ENCODE data around the gene C1D. TPM values are rescaled to one million over a fixed set of nuclear protein-coding genes. Genes with fewer than 3 reads are reported as not detected.

Gene C1D
- total and polyA plus RNA-seq, 2 of the 4 experiments (the other 2 are of a cell fraction) = 2.7 to 14.3 TPM

DNA sequence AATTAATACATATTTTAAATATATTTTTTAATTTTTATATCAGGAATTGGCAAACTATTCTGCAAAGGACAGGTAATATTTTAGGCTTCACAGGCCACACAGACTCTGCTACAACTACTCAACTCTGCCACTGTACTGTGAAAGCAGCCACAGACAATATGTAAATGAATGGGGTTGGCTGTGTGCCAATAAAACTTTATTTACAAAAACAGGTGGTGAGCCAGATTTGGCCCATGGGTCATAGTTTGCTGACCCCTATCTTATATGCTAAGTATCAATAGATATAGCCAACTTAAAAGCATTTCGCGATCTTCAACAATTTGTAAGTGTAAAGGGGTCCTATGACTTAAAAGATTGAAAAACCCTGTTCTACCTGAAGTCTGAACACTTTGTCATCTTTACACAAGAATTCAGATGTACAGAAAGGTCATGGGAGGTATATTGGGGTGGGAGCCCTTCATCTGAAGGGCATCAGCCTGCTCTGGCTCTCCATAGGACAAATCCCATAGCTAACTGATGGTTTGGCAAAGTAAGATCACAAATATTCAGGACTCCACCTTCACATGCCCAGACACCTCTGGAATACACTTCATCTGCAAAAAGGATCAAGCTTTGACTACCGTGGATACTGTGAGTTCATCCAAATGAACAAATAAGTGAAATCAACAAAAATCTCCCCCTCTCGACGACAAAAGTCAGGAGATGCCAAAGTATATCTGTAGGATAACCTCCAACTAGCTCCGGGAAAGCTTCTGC lies 65.9 kb downstream of the C1D start (continued):
- no peak for TF ChIP-seq MXI1 (IDR thresholded peaks at IDR 0.05; ENCODE audit: borderline replicate concordance, low read depth, low read length)
- TF ChIP-seq CEBPB (IDR thresholded peaks at IDR 0.05; ENCODE audit: low read depth, low read length) = no peak

DNA sequence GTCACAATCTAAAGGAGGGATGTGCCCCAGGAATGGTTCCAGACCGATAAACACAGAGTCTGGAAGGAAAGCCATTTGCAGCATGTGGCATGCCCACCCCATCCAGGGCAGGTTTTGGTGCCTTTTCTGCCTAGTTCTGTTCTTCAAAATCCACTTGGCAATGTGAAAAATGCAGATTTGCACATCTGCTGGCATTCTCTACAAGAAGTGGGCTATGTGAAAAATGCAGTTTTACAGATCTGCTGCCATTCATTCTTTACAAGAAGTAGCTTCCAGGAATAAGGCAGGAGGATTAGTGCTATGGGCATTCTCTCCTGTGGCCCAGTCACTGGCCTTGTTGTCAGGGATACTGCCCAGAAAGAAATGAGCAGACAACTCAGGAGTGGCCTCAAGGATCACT lies 68.1 kb downstream of the C1D start:
- Histone ChIP-seq H3K14ac (replicated peaks; ENCODE audit: low read depth, low read length) (no peak overlapping the region), H4K20me1 (ENCODE audit: insufficient read depth, low read length) (no peaks in the 10 kb centered on the region), H3K4me3 (ENCODE audit: insufficient read depth, low read depth, low read length) (no peak overlapping the region), H3K9ac (ENCODE audit: low read depth, low read length) (no peak overlapping the region), H2AK5ac (ENCODE audit: low read depth, low read length) (no peak overlapping the region), H3K36me3 (ENCODE audit: control insufficient read depth, insufficient read depth, low read length) (no peaks in the 10 kb centered on the region), H3K4ac (ENCODE audit: low read depth, low read length) (no peak overlapping the region), H3K18ac (ENCODE audit: low read depth, low read length) (no peak overlapping the region), H3K4me2 (ENCODE audit: low read depth, low read length) (no peak overlapping the region), H2AK9ac (replicated peaks; ENCODE audit: low read depth, low read length, poor library complexity) (peak overlapping the region; percentile 14), H3K56ac (ENCODE audit: extremely low read depth, insufficient read depth, low read length) (no peak overlapping the region), H4K5ac (ENCODE audit: low read depth, low read length) (no peak overlapping the region), H2BK120ac (ENCODE audit: low read depth, low read length) (no peak overlapping the region), H3K9me1 (ENCODE audit: insufficient read depth, low read length) (peaks cover 6% of the 10 kb centered on the region; the same call in 1 of the 2 replicates), H3K79me1 (ENCODE audit: low read depth in 1 of 2, low read length in 2 of 2) (no peaks in the 10 kb centered on the region), H2BK5ac (ENCODE audit: low read depth, low read length, poor library complexity, severe bottlenecking) (no peak overlapping the region), H2AFZ (replicated peaks; ENCODE audit: low read length, poor library complexity) (no peak overlapping the region), H3K4me1 (ENCODE audit: control insufficient read depth, insufficient read depth, low read length) (peaks cover 2% of the 10 kb centered on the region; the same call in 1 of the 2 replicates), H2BK20ac (ENCODE audit: low read depth, low read length) (no peak overlapping the region), H3K9me3 (ENCODE audit: control insufficient read depth, insufficient read depth, low read length) (no peaks in the 10 kb centered on the region), H3K23ac (ENCODE audit: low read depth, low read length) (no peak overlapping the region), H3K27ac (ENCODE audit: insufficient read depth, low read length) (no peak overlapping the region), H4K8ac (ENCODE audit: low read depth in 2 of 2, low read length in 2 of 2) (no peak overlapping the region), H2BK15ac (ENCODE audit: low read depth, low read length) (no peak overlapping the region), H3K27me3 (ENCODE audit: control insufficient read depth, insufficient read depth, low read length) (no peaks in the 10 kb centered on the region), H4K91ac (ENCODE audit: insufficient read depth, low read depth, low read length) (no peak overlapping the region)
- no peak for TF ChIP-seq MAFK (IDR thresholded peaks at IDR 0.05; ENCODE audit: low read depth, low read length)
- TF ChIP-seq, protein P1, sequence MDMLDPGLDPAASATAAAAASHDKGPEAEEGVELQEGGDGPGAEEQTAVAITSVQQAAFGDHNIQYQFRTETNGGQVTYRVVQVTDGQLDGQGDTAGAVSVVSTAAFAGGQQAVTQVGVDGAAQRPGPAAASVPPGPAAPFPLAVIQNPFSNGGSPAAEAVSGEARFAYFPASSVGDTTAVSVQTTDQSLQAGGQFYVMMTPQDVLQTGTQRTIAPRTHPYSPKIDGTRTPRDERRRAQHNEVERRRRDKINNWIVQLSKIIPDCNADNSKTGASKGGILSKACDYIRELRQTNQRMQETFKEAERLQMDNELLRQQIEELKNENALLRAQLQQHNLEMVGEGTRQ (IDR thresholded peaks at IDR 0.05; ENCODE audit: low read depth, low read length) = no peak
- TF ChIP-seq POLR2A (IDR thresholded peaks at IDR 0.05; ENCODE audit: low read depth, low read length) = no peak
- no peak for TF ChIP-seq CEBPB (IDR thresholded peaks at IDR 0.05; ENCODE audit: low read depth, low read length)
- no peak for TF ChIP-seq RCOR1 (IDR thresholded peaks at IDR 0.05; ENCODE audit: insufficient replicate concordance, low read length)
- TF ChIP-seq FOS (IDR thresholded peaks at IDR 0.05; ENCODE audit: low read depth, low read length) = no peak
- TF ChIP-seq, protein P2, sequence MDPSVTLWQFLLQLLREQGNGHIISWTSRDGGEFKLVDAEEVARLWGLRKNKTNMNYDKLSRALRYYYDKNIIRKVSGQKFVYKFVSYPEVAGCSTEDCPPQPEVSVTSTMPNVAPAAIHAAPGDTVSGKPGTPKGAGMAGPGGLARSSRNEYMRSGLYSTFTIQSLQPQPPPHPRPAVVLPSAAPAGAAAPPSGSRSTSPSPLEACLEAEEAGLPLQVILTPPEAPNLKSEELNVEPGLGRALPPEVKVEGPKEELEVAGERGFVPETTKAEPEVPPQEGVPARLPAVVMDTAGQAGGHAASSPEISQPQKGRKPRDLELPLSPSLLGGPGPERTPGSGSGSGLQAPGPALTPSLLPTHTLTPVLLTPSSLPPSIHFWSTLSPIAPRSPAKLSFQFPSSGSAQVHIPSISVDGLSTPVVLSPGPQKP (IDR thresholded peaks at IDR 0.05; ENCODE audit: borderline replicate concordance, low read depth, low read length) = no peak
- TF ChIP-seq CHD1 (IDR thresholded peaks at IDR 0.05; ENCODE audit: low read depth, low read length) = no peak
- TF ChIP-seq MAZ (IDR thresholded peaks at IDR 0.05; ENCODE audit: borderline replicate concordance, low read depth, low read length) = no peak
- TF ChIP-seq BHLHE40 (IDR thresholded peaks at IDR 0.05; ENCODE audit: low read depth, low read length) = no peak
- TF ChIP-seq MXI1 (IDR thresholded peaks at IDR 0.05; ENCODE audit: borderline replicate concordance, low read depth, low read length) = no peak
- no peak for TF ChIP-seq SMC3 (IDR thresholded peaks at IDR 0.05; ENCODE audit: low read depth, low read length)
- no peak for ATAC-seq (ENCODE audit: low read depth)
- no peak for DNase-seq
- dilution Hi-C loops (cut with HindIII; ENCODE audit: low sequenced_read_pairs, unreplicated experiment) = no loop called here
- no TSS peak for BruUV-seq (replicated peaks)
- WGBS, 2 experiments (ENCODE audit: extremely low coverage in 2 of 2, insufficient read length in 1 of 2) = no CpG with 5 or more reads among the region's 1 CpG
- in situ Hi-C loops (cut with MboI; ENCODE audit: low sequenced_read_pairs) = no loop called here
- intact Hi-C loops (cut with micrococcal nuclease) = no loop called here
- ChIA-PET POLR2A (ENCODE audit: unreplicated experiment) (no interaction called here), CTCF (no interaction called here)
